Loucy (cell line): ENCODE measurements around the gene LRRC14B.

Experiments
- EZH2phosphoT487 ChIP-seq: fragments of 200-600 bp; IDR thresholded peaks from 2 replicates; pipeline ENCODE4 v1.6.1; 2018; ENCODE audit warnings: antibody characterized with exemption, mild to moderate bottlenecking, moderate library complexity, borderline replicate concordance
- TF ChIP-seq, protein P1 (sequence below): fragments of 200-600 bp; sonication (generic); conservative IDR thresholded peaks from 2 replicates; pipeline ENCODE4 v1.5.1; 2014; ENCODE audit warnings: mild to moderate bottlenecking, antibody characterized with exemption, low read length

DNA sequence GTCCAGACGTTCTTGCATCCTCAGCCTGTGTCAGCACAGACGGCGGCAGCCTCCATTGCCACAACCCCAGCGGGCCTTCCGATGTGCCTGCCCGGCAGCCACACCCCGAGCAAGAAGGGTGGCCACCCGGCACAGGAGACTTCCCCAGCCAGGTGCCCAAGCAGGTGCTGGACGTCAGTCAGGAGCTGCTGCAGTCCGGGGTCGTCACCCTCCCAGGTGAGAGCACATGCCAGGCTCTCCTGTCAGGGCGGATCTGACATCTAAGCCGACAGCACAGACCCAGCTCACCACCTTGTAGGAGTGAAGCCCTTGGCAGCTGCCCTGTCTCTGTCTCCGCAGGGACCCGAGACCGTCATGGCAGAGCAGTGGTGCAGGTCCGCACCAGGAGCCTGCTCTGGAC is 48.3 kb upstream of the LRRC14B start:
- TF ChIP-seq, protein P1, sequence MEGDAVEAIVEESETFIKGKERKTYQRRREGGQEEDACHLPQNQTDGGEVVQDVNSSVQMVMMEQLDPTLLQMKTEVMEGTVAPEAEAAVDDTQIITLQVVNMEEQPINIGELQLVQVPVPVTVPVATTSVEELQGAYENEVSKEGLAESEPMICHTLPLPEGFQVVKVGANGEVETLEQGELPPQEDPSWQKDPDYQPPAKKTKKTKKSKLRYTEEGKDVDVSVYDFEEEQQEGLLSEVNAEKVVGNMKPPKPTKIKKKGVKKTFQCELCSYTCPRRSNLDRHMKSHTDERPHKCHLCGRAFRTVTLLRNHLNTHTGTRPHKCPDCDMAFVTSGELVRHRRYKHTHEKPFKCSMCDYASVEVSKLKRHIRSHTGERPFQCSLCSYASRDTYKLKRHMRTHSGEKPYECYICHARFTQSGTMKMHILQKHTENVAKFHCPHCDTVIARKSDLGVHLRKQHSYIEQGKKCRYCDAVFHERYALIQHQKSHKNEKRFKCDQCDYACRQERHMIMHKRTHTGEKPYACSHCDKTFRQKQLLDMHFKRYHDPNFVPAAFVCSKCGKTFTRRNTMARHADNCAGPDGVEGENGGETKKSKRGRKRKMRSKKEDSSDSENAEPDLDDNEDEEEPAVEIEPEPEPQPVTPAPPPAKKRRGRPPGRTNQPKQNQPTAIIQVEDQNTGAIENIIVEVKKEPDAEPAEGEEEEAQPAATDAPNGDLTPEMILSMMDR: no peak
- TF ChIP-seq EZH2phosphoT487: no peak
